H1 (cell line): ENCODE data around the gene IQCM. TPM values are rescaled to one million over a fixed set of nuclear protein-coding genes. Genes with fewer than 3 reads are reported as not detected.

ENCODE experiments used
- CTCF ChIA-PET: fragments of 300-600 bp; sonication (Branson Sonifier 250); formaldehyde crosslinking; loops from one replicate; lab custom pipeline; 2021; ENCODE audit not compliant: partially characterized antibody; lab: Charles Lee
- POLR2A ChIA-PET: fragments of 300-600 bp; sonication (Branson Sonifier 250); formaldehyde crosslinking; loops from one replicate; lab custom pipeline; 2021; ENCODE audit warnings: inconsistent platforms; ENCODE audit not compliant: partially characterized antibody; lab: Charles Lee
- DNase-seq, 2 experiments: peaks; one replicate each; pipeline versions ENCODE4 v3.0.0 to v3.0.0-alpha.2; 2010 to 2022; ENCODE audit warnings: low spot score in 2 of 2, low read depth in 1 of 2, mixed read lengths in 1 of 2
- FAIRE-seq: peaks from 2 replicates; lab custom pipeline; 2011; peaks lifted over from hg19 to GRCh38; lab: Jason Lieb, UNC
- H2AFZ ChIP-seq: 2 replicates; pipeline ENCODE4 v1.8.1; 2012; ENCODE audit warnings: low read length, inconsistent platforms
- H2AK5ac ChIP-seq: 2 replicates; pipeline ENCODE4 v1.6.1; 2013; ENCODE audit warnings: low read depth, low read length
- H2BK120ac ChIP-seq: replicated peaks from 2 replicates; pipeline ENCODE3; 2013; ENCODE audit warnings: low read depth, low read length, inconsistent platforms
- H2BK12ac ChIP-seq: 2 replicates; pipeline ENCODE4 v1.6.1; 2013; ENCODE audit warnings: low read depth, low read length
- H2BK15ac ChIP-seq: 2 replicates; pipeline ENCODE4 v1.6.1; 2013; ENCODE audit warnings: low read length
- H2BK20ac ChIP-seq: 2 replicates; pipeline ENCODE4 v1.6.1; 2013; ENCODE audit warnings: low read length
- H2BK5ac ChIP-seq: 2 replicates; pipeline ENCODE4 v1.6.1; 2013; ENCODE audit warnings: low read depth, low read length
- H3K14ac ChIP-seq: 2 replicates; pipeline ENCODE4 v1.6.1; 2013; ENCODE audit warnings: inconsistent platforms; ENCODE audit not compliant: insufficient read length
- H3K18ac ChIP-seq: 2 replicates; pipeline ENCODE4 v1.6.1; 2013; ENCODE audit warnings: low read length; ENCODE audit errors: extremely low read depth
- H3K23ac ChIP-seq: 2 replicates; pipeline ENCODE4 v1.6.1; 2013; ENCODE audit warnings: inconsistent platforms; ENCODE audit not compliant: insufficient read length
- H3K23me2 ChIP-seq: 2 replicates; pipeline ENCODE4 v1.6.1; 2013; ENCODE audit warnings: low read depth, low read length
- H3K27ac ChIP-seq: 2 replicates; pipeline ENCODE4 v1.6.1; 2011; ENCODE audit warnings: low read depth, low read length, inconsistent platforms
- H3K27me3 ChIP-seq, 4 experiments: replicated peaks in 1 of 4; 1 replicate in 1 of 4; 2 replicates in 3 of 4; pipeline versions ENCODE4 v1.6.1 to v1.8.1; 2011 to 2013; ENCODE audit warnings: low read length in 3 of 4, mild to moderate bottlenecking in 3 of 4, inconsistent platforms in 2 of 4, mixed read lengths in 2 of 4, moderate library complexity in 1 of 4; ENCODE audit not compliant: control insufficient read depth in 3 of 4, insufficient read depth in 3 of 4; ENCODE audit errors: extremely low read depth in 1 of 4
- H3K36me3 ChIP-seq, 4 experiments: 2 replicates each; pipeline versions ENCODE4 v1.6.1 to v1.8.1; 2011 to 2013; ENCODE audit warnings: mild to moderate bottlenecking in 4 of 4, low read length in 3 of 4, moderate library complexity in 2 of 4, control low read depth in 1 of 4, inconsistent platforms in 1 of 4; ENCODE audit not compliant: insufficient read depth in 4 of 4, control insufficient read depth in 2 of 4
- H3K4ac ChIP-seq: replicated peaks from 2 replicates; pipeline ENCODE3; 2013; ENCODE audit warnings: low read length, low read depth, mixed read lengths, inconsistent platforms; ENCODE audit not compliant: insufficient read length
- H3K4me1 ChIP-seq, 4 experiments: replicated peaks in 1 of 4; 1 replicate in 1 of 4; 2 replicates in 3 of 4; pipeline versions ENCODE4 v1.6.1 to v1.8.1; 2011 to 2013; ENCODE audit warnings: low read length in 3 of 4, inconsistent platforms in 2 of 4, mixed read lengths in 1 of 4; ENCODE audit not compliant: insufficient read depth in 4 of 4, control insufficient read depth in 3 of 4
- H3K4me2 ChIP-seq, 2 experiments: 2 replicates each; pipeline versions ENCODE4 v1.6.1 to v1.8.1; 2011 to 2013; ENCODE audit warnings: low read depth in 2 of 2, low read length in 2 of 2, control low read depth in 1 of 2, inconsistent platforms in 1 of 2, mild to moderate bottlenecking in 1 of 2; ENCODE audit not compliant: insufficient read depth in 1 of 2
- H3K4me3 ChIP-seq, 4 experiments: fragments of 200-600, 300-600 bp in 1 of 4; sonication (generic), shearing (Covaris generic), sonication (Bioruptor Twin) in 1 of 4; 2 replicates each; pipeline versions ENCODE4 v1.5.1 to v1.8.1; 2011 to 2016; ENCODE audit warnings: low read length in 4 of 4, low read depth in 3 of 4, control low read depth in 2 of 4, inconsistent platforms in 2 of 4, mild to moderate bottlenecking in 2 of 4, mixed read lengths in 1 of 4, moderate library complexity in 1 of 4; ENCODE audit not compliant: insufficient read depth in 2 of 4; ENCODE audit errors: extremely low read depth in 1 of 4
- H3K56ac ChIP-seq: replicated peaks from 2 replicates; pipeline ENCODE3; 2013; ENCODE audit warnings: low read depth, mild to moderate bottlenecking, mixed read lengths, low read length, inconsistent platforms; ENCODE audit not compliant: insufficient read length
- H3K79me1 ChIP-seq: 2 replicates; pipeline ENCODE4 v1.6.1; 2013; ENCODE audit warnings: low read depth, low read length, control low read depth
- H3K79me2 ChIP-seq, 2 experiments: 2 replicates each; pipeline versions ENCODE4 v1.6.1 to v1.8.1; 2012 to 2013; ENCODE audit warnings: low read length in 2 of 2, mild to moderate bottlenecking in 2 of 2, inconsistent platforms in 1 of 2; ENCODE audit not compliant: insufficient read depth in 2 of 2, control insufficient read depth in 1 of 2
- H3K9ac ChIP-seq, 4 experiments: replicated peaks in 1 of 4; 1 replicate in 1 of 4; 2 replicates in 3 of 4; pipeline versions ENCODE4 v1.6.1 to v1.8.1; 2011 to 2013; ENCODE audit warnings: low read depth in 3 of 4, low read length in 3 of 4, control low read depth in 2 of 4, mild to moderate bottlenecking in 2 of 4, moderate library complexity in 2 of 4, inconsistent platforms in 1 of 4; ENCODE audit errors: extremely low read depth in 1 of 4
- H3K9me3 ChIP-seq, 2 experiments: 2 replicates each; pipeline versions ENCODE4 v1.6.1 to v1.8.1; 2012 to 2013; ENCODE audit warnings: mild to moderate bottlenecking in 2 of 2, moderate library complexity in 2 of 2, control low read depth in 1 of 2, inconsistent platforms in 1 of 2, low read depth in 1 of 2, low read length in 1 of 2, mixed read lengths in 1 of 2; ENCODE audit not compliant: insufficient read depth in 2 of 2
- H4K20me1 ChIP-seq, 2 experiments: replicated peaks in 1 of 2; 2 replicates each; pipeline versions ENCODE3 to v1.8.1; 2011 to 2013; ENCODE audit warnings: inconsistent platforms in 2 of 2, low read length in 2 of 2, mild to moderate bottlenecking in 1 of 2; ENCODE audit not compliant: insufficient read depth in 2 of 2, control insufficient read depth in 1 of 2
- H4K5ac ChIP-seq: 2 replicates; pipeline ENCODE4 v1.6.1; 2013; ENCODE audit warnings: low read length, low read depth, mixed read lengths, inconsistent platforms; ENCODE audit not compliant: insufficient read length
- H4K8ac ChIP-seq: 2 replicates; pipeline ENCODE4 v1.8.0; 2013; ENCODE audit warnings: mild to moderate bottlenecking, moderate library complexity, low read length, inconsistent platforms; ENCODE audit not compliant: insufficient read depth; ENCODE audit errors: extremely low read depth
- H4K91ac ChIP-seq: replicated peaks from 2 replicates; pipeline ENCODE3; 2013; ENCODE audit warnings: low read length, mixed read lengths, inconsistent platforms; ENCODE audit not compliant: insufficient read length
- CBX5 ChIP-seq: fragments of 300-800, 300-1000 bp; sonication (generic); IDR thresholded peaks from 2 replicates; pipeline ENCODE4 v1.7.1; 2016; ENCODE audit warnings: antibody characterized with exemption, low read length, low read depth
- CREB1 ChIP-seq: IDR thresholded peaks from 2 replicates; pipeline ENCODE4 v1.6.1; 2012; ENCODE audit warnings: inconsistent platforms
- FOSL1 ChIP-seq: IDR thresholded peaks from 2 replicates; pipeline ENCODE4 v1.6.1; 2011; ENCODE audit warnings: mild to moderate bottlenecking, low read depth, low read length, moderate library complexity; ENCODE audit not compliant: insufficient read depth
- JUN ChIP-seq: IDR thresholded peaks from 2 replicates; pipeline ENCODE4 v1.6.1; 2011; ENCODE audit warnings: low read depth, mild to moderate bottlenecking, improper control_type of control experiment, low read length
- MAFK ChIP-seq: IDR thresholded peaks from 2 replicates; pipeline ENCODE4 v1.6.1; 2012; ENCODE audit warnings: low read depth, mild to moderate bottlenecking, improper control_type of control experiment, low read length
- POU5F1 ChIP-seq: IDR thresholded peaks from 2 replicates; pipeline ENCODE4 v1.6.1; 2011; ENCODE audit warnings: low read depth, mild to moderate bottlenecking, low read length, moderate library complexity
- RBBP5 ChIP-seq: IDR thresholded peaks from 2 replicates; pipeline ENCODE4 v1.7.1; 2012; ENCODE audit warnings: low read depth, mild to moderate bottlenecking, inconsistent platforms, low read length, moderate library complexity, borderline replicate concordance
- RFX5 ChIP-seq: IDR thresholded peaks from 2 replicates; pipeline ENCODE4 v1.6.1; 2011; ENCODE audit warnings: low read depth, low read length, improper control_type of control experiment, borderline replicate concordance
- RNF2 ChIP-seq: fragments of 200-900, 300-1000 bp; sonication (generic); IDR thresholded peaks from 2 replicates; pipeline ENCODE4 v1.7.1; 2016; ENCODE audit warnings: borderline replicate concordance, low read depth, mild to moderate bottlenecking, antibody characterized with exemption, low read length; ENCODE audit not compliant: poor library complexity, severe bottlenecking; ENCODE audit errors: missing control alignments
- RXRA ChIP-seq: IDR thresholded peaks from 2 replicates; pipeline ENCODE4 v1.6.1; 2011; ENCODE audit warnings: low read depth, mild to moderate bottlenecking, low read length, moderate library complexity; ENCODE audit not compliant: insufficient read depth
- SAP30 ChIP-seq: fragments of 300-600 bp; sonication (generic); IDR thresholded peaks from 2 replicates; pipeline ENCODE4 v1.7.1; 2012; ENCODE audit warnings: low read length, moderate library complexity, mild to moderate bottlenecking, inconsistent platforms; ENCODE audit not compliant: insufficient read depth, insufficient replicate concordance
- SP2 ChIP-seq: IDR thresholded peaks from 2 replicates; pipeline ENCODE4 v1.6.1; 2012; ENCODE audit warnings: mild to moderate bottlenecking, low read length, inconsistent platforms
- WGBS, 2 experiments: shearing (Covaris generic) in 1 of 2; methylation state at CpG; one replicate each; pipeline versions ENCODE4 v1.1.6 to v1.1.7; 2013 to 2015; ENCODE audit warnings: low lambda C conversion rate in 2 of 2, mixed read lengths in 2 of 2, inconsistent platforms in 1 of 2, low coverage in 1 of 2, missing lambda C conversion rate in 1 of 2; ENCODE audit not compliant: insufficient replicate concordance in 2 of 2, insufficient coverage in 1 of 2, insufficient read length in 1 of 2; ENCODE audit errors: extremely low coverage in 1 of 2, missing lambda C conversion rate in 1 of 2; 5-methylcytosine and 5-hydroxymethylcytosine counted together
- polyA plus RNA-seq, 7 experiments: library from polyadenylated mRNA; depleted of rRNA in 3 of 7; stranded (reverse) in 5 of 7; unstranded in 2 of 7; fragments of >200 nt in 5 of 7; fragments of 200-250 nt in 2 of 7; gene quantifications; 1 replicate in 5 of 7; 2 replicates in 1 of 7; 4 replicates in 1 of 7; pipeline versions ENCODE4 v1.2.1 to v1.2.3, GENCODE V29; 2011 to 2013; ENCODE audit warnings: missing spikeins in 2 of 7, mixed read lengths in 2 of 7
- total RNA-seq: library from RNA; stranded (reverse); fragmentation: NEBNext Ultra II Directional; extraction: Animal tissue kit (Norgen Biotek cat#: 25700); gene quantifications from 2 replicates; pipeline ENCODE4 v1.2.1, GENCODE V29; 2021

The IQCM gene
- total and polyA plus RNA-seq, 2 of the 8 experiments (the other 6 are each of a cell fraction or from before 2014, with no cell fraction given) = not detected

DNA sequence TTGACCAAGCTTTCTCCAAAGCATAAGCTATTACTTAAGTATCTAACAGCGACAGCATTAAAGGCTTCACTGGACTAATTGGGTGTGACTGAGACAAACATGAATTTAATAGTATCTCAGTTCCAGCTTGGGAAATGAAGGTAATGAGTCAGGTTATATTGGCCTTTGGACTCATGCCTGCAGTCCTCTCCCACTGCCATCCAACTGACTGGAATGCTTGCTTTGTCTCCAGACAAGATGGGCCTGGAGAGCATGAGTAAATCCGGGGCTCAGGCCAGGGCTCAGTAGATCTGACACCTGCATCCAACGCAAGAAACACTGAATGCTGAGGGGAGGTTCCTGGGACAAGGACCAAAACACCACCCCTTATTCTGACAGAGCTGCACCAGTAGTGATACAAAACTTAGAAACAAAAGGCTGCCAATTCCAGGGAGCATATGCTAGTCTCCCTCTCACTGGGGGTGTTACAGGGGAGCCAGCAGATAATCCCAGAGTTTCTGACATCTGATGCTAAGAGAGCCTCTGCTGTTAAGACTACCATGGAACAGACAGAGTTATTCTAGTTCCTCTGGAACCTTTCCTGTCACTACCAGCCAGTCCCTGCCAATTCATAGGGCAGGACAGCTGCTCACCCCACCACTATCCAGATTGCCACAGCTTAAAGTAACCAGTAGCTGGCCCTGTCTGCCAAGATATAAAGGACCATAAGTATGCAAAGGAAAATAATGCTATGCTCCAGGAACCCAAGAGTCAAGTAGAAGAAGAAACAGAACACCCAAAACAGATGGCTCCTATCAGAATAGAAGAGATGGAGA, 293.8 kb downstream of the IQCM start:
- Histone ChIP-seq H2BK5ac (no peak overlapping the region), H3K36me3 (no peaks in the 10 kb centered on the region), H3K4me2 (no peak overlapping the region), H3K18ac (no peak overlapping the region), H3K4me1 (no peaks in the 10 kb centered on the region), H3K79me2 (no peaks in the 10 kb centered on the region), H3K4me3 (no peak overlapping the region), H3K9ac (no peak overlapping the region), H3K23ac (no peak overlapping the region), H4K5ac (no peak overlapping the region), H3K27ac (no peak overlapping the region), H2BK15ac (no peak overlapping the region), H4K91ac (no peak overlapping the region), H3K23me2 (no peaks in the 10 kb centered on the region), H2AK5ac (no peak overlapping the region), H4K20me1 (no peaks in the 10 kb centered on the region), H3K27me3 (no peaks in the 10 kb centered on the region), H3K9me3 (no peaks in the 10 kb centered on the region), H4K8ac (no peak overlapping the region), H3K4ac (no peak overlapping the region), H2BK120ac (no peak overlapping the region), H3K56ac (no peak overlapping the region), H3K14ac (no peak overlapping the region), H2BK12ac (no peak overlapping the region), H2AFZ (0 out of 2 replicates have a peak overlapping the region, but pooled peaks have one; percentile 30), H2BK20ac (no peak overlapping the region), H3K79me1 (no peaks in the 10 kb centered on the region)
- CTCF ChIA-PET = interaction anchor here (1.0 to 2.8 kb wide), 3 partner anchors 7 to 150 kb away, joined by 3 to 12 read pairs (median 4); no protein-coding TSS in a partner anchor
- DNase-seq = no peak
- POLR2A ChIA-PET = interaction anchor here (0.7 kb wide), 1 partner anchor 240 kb away, joined by 3 read pairs; no protein-coding TSS in a partner anchor
- no peak for FAIRE-seq
- 93% methylated on average over 3 of the region's 3 CpGs; no CpG with 5 or more reads in 1 of the 2 experiments for WGBS, 2 experiments
- TF ChIP-seq MAFK = no peak
- no peak for TF ChIP-seq JUN
- no peak for TF ChIP-seq RBBP5
- no peak for TF ChIP-seq RFX5
- TF ChIP-seq CREB1 = no peak
- TF ChIP-seq POU5F1 = no peak
- TF ChIP-seq RXRA = no peak
- no peak for TF ChIP-seq FOSL1
- TF ChIP-seq RNF2 = no peak
- TF ChIP-seq SAP30 = no peak
- no peak for TF ChIP-seq SP2
- TF ChIP-seq CBX5 = no peak
